HL-60 (cell line): ENCODE data around the gene KRTAP5-7.

ENCODE experiments used
- CTCF ChIP-seq: IDR thresholded peaks from one replicate; pipeline ENCODE4 v1.5.1; 2011; ENCODE audit warnings: low read length, control low read depth, inconsistent platforms; ENCODE audit not compliant: insufficient read depth
- GABPA ChIP-seq: IDR thresholded peaks from 2 replicates; pipeline ENCODE4 v1.6.1; 2012; ENCODE audit warnings: low read depth
- POLR2AphosphoS5 ChIP-seq: IDR thresholded peaks from 2 replicates; pipeline ENCODE4 v1.6.1; 2012; ENCODE audit warnings: low read depth
- TF ChIP-seq, protein P1 (sequence below): IDR thresholded peaks from 2 replicates; pipeline ENCODE4 v1.6.1; 2012; ENCODE audit warnings: low read depth; ENCODE audit not compliant: insufficient replicate concordance

DNA sequence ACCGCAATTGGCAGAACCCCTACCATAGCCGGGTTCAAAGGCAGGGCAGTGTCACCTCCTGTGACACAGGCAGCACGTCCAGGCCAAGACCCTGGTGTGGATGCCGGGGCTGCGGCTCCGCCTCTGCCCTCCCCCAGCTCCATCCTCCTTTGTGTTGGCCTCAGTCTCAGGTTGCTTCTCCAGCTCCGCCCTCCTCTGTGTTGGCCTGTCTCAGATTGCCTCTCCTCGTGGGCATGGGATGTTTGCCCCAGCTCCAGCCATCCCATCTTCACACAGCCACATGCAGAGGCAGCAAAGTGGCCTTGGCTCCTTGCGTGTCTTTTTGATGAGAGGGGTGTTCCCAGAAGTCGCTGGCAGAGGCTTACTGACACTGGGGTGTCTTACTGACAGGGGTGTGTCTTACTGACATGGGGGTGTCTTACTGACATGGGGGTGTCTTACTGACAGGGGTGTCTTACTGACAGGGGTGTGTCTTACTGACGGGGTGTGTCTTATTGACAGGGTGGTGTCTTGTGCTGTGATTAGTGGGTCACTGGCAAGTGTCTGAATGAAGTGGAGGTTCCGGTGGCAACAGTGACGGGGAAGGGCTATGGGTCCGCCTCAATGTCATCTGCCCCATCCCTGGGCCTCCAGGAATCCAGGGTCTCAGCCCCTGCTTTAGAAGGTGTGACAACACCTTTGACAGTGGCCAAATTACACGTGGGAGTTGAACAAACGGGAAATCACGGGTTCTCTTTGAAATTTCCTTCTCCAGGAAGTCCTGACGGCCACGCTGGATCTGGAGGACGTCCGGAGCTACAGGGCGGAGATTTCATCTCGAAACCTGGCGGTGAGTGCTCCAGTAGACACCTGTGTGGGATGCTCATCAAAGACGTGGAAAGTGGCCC, 49.2 kb upstream of the KRTAP5-7 start:
- TF ChIP-seq CTCF (no peak), POLR2AphosphoS5 (no peak), GABPA (no peak)
- TF ChIP-seq, protein P1, sequence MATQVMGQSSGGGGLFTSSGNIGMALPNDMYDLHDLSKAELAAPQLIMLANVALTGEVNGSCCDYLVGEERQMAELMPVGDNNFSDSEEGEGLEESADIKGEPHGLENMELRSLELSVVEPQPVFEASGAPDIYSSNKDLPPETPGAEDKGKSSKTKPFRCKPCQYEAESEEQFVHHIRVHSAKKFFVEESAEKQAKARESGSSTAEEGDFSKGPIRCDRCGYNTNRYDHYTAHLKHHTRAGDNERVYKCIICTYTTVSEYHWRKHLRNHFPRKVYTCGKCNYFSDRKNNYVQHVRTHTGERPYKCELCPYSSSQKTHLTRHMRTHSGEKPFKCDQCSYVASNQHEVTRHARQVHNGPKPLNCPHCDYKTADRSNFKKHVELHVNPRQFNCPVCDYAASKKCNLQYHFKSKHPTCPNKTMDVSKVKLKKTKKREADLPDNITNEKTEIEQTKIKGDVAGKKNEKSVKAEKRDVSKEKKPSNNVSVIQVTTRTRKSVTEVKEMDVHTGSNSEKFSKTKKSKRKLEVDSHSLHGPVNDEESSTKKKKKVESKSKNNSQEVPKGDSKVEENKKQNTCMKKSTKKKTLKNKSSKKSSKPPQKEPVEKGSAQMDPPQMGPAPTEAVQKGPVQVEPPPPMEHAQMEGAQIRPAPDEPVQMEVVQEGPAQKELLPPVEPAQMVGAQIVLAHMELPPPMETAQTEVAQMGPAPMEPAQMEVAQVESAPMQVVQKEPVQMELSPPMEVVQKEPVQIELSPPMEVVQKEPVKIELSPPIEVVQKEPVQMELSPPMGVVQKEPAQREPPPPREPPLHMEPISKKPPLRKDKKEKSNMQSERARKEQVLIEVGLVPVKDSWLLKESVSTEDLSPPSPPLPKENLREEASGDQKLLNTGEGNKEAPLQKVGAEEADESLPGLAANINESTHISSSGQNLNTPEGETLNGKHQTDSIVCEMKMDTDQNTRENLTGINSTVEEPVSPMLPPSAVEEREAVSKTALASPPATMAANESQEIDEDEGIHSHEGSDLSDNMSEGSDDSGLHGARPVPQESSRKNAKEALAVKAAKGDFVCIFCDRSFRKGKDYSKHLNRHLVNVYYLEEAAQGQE: no peak
